Hematopoietic multipotent progenitor cell treated with erythropoietin and hydrocortisone succinate and interleukin-3 and kit ligand, for 8 days (in vitro differentiated cells): ENCODE measurements around the gene VARS2.

Experiments used
- DNase-seq: peaks from one replicate; pipeline ENCODE4 v3.0.0-alpha.2; 2015

The VARS2 gene

GRCh38 chr6:30884521-30885480 is 29.2 kb upstream of the VARS2 start:
- DNase-seq, result peak; percentile 12

DNA sequence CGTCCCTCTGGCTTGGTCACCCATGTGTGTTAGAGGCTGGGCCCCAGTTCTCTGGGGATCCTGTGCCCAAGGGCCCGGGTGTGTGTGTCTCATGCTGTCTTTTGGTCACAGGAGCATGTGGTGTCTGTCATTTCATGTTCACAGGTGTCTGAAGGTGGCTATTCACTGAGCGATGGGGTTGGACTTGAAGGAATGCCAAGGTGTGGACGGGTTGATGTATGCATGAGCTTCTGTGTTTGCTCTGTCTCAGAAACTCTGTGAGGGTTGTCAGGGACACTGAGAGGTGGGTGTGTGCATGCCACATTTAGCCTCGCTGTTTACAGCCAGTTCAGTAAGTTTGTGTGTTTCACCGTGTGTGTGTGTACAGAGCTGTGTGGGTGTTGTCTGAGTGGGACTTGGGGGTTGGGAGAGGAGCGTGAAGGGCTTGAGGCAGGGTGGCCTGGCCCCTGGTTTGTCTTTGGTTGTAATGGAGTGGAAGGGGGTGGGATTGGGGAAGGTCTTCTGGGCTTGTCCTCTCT is 28.5 kb upstream of the VARS2 start:
- no peak for DNase-seq

DNA sequence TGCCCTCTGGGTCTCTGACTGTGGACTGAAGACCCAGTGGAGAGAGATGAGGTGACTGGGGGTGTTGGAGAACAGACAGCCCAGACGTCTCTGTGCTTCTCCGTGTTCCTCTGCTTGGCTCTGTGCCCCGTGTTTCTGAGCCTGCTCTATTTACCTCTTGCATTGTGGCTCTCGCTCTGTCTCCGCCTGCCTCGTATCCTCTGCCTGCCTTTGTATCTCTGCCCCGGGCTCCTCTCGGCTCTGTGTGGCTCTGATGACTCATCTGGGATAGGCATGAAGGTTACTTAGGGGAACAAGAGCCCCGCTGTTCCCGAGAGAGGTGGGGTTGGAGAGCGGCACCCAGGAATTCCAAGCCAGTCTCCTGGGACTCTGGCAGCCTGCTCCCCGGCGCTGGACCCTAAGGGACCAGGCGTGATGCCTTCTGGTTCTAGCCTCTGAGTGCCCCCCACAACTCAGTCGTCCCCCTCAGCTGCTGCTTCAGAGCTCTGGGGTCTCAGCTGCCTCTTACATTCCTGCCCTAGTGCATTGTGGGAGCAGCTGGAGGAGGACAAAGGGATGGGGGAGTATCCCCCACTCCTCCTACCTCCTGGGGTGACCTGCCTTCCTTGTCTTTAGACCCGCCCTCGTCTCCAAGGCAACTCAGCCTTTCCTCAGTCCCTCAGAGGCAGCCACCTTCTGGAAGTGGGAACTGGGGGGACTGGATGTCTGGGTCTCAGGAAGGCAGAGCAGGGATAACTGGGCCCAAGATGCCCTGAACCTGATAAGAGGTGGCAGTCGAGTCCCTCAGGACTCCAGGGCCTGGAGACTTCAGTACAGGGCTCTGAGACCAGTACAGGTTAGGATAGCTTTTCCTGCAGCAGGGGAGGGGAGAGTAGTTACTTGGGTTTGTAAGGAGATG is 27.8 kb upstream of the VARS2 start:
- DNase-seq, result no peak

GRCh38 chr6:30886897-30887255 is 27.2 kb upstream of the VARS2 start:
- DNase-seq, result no peak

DNA sequence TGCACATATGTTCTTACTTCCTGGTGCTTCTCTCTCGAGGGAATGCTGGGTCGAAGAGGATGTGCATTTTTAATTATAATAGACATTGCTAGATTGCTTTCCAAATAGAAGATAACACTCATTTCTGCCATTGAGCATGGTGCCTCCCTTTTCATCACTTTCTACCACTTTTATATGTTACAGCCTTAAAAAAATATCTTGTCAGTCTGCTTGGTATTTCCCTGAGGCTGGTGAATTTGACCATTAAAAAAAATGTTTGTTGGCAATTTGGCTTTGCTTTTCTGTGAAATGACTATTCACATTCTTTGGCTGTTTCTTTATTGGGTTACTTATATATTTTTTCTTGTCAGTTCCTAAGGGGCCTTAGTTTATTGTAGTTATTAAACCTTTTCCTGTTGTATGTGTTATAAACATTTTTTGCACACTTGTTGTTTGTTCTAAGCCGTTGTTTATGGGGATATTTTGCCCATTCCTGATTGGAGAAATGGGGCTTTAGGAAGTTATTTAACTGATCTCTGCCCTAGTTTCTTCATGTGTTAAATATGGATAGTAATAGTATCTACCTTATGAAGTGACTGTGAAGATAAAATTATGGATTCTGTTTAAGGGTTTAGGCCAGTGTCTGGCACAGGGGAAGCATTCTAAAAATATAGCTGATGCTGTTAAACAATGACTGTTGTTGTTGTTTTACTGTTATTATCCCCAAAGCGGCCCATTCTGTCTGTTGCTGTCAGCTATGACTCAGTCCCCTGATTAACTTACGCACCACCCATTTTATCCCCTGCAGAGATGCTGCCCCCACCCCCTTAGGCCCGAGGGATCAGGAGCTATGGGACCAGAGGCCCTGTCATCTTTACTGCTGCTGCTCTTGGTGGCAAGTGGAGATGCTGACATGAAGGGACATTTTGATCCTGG is 25.9 kb upstream of the VARS2 start:
- DNase-seq, result no peak

DNA sequence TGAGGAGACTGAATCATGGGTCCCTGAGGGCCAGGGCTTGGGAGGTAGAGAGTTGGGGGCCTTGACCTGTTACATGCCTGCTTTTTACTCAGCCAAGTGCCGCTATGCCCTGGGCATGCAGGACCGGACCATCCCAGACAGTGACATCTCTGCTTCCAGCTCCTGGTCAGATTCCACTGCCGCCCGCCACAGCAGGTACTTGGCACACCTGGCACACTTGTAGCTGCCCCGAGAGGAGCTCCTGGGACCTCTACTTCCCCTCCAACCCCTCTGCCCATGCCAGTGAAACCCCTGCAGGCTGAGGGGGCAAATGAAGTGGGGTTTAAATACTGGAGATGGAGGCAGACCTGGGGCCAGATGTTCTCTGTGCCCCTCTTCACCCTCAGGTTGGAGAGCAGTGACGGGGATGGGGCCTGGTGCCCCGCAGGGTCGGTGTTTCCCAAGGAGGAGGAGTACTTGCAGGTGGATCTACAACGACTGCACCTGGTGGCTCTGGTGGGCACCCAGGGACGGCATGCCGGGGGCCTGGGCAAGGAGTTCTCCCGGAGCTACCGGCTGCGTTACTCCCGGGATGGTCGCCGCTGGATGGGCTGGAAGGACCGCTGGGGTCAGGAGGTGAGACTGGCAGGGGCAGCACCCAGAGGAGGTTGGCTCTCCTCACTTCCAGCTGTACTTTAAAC is 25.1 kb upstream of the VARS2 start:
- DNase-seq, result no peak

GRCh38 chr6:30889496-30889885 is 24.5 kb upstream of the VARS2 start:
- DNase-seq, result no peak

- DNase-seq, result no peak
Observed at GRCh38 chr6:30889921-30890645, 24.0 kb upstream of the VARS2 start.

DNA sequence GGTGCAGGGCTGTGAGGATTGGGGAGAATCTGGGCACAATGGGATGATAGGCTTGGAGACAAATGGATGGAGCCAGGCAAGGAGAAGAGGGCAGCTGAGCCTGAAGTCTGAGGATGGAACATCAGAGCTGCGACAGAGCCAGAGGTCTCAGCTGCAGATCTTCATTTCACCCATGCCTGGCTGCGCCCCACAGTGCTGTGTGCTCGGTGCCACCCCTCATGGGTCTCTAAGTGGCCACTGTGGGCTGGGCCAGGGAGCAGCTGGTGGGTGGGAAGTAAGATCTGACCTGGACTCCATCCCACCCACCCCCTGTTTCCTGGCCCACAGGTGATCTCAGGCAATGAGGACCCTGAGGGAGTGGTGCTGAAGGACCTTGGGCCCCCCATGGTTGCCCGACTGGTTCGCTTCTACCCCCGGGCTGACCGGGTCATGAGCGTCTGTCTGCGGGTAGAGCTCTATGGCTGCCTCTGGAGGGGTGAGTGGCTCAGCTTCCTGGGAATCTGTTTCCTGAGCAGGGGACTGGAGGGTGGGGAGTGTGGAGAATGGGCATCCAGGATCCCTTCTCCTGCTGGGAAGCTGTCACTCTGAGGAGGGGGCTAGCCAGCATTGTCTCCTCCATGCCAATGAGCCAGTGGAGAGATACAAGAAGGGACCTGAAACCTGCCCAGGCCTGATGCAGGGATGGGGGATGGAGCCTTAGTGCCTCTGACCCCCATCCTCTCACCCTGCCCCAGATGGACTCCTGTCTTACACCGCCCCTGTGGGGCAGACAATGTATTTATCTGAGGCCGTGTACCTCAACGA is 23.2 kb upstream of the VARS2 start:
- DNase-seq, result no peak

GRCh38 chr6:30891450-30891723 is 22.7 kb upstream of the VARS2 start:
- no peak for DNase-seq

DNA sequence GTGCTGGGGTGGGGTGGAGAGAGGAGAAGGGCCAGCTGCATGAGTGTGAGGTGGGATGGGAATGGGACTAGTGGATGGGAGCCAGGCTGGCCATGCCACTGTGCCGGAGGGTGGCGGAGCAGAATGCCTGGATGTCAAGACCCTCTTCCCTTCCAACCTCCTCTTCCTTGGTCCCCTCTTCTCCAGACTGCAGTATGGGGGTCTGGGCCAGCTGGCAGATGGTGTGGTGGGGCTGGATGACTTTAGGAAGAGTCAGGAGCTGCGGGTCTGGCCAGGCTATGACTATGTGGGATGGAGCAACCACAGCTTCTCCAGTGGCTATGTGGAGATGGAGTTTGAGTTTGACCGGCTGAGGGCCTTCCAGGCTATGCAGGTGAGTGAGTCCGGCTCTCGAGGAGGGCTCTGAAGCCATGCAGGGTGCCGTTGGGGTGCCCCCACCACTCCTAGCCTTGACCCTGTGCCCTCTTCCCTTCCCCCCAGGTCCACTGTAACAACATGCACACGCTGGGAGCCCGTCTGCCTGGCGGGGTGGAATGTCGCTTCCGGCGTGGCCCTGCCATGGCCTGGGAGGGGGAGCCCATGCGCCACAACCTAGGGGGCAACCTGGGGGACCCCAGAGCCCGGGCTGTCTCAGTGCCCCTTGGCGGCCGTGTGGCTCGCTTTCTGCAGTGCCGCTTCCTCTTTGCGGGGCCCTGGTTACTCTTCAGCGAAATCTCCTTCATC is 22.1 kb upstream of the VARS2 start:
- DNase-seq, result no peak

- no peak for DNase-seq
Observed at GRCh38 chr6:30893001-30893591, 20.9 kb upstream of the VARS2 start.

GRCh38 chr6:30893666-30894065 is 20.4 kb upstream of the VARS2 start:
- DNase-seq, result no peak

DNA sequence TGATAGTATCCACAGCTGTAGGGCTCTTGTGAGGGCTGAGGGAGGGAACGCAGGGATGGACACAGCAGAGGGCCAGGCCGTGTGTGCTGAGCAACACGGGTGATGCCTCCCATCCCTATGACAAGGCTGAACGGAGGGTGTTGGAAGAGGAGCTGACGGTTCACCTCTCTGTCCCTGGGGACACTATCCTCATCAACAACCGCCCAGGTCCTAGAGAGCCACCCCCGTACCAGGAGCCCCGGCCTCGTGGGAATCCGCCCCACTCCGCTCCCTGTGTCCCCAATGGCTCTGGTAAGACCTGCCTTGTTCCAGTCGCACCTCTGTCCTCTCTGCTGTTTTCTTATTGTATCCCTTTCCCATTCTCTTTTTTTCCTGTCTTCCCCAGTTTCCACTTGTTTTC is 19.7 kb upstream of the VARS2 start:
- DNase-seq, result no peak

- DNase-seq, result no peak
Observed at GRCh38 chr6:30894935-30895334, 19.1 kb upstream of the VARS2 start.

DNA sequence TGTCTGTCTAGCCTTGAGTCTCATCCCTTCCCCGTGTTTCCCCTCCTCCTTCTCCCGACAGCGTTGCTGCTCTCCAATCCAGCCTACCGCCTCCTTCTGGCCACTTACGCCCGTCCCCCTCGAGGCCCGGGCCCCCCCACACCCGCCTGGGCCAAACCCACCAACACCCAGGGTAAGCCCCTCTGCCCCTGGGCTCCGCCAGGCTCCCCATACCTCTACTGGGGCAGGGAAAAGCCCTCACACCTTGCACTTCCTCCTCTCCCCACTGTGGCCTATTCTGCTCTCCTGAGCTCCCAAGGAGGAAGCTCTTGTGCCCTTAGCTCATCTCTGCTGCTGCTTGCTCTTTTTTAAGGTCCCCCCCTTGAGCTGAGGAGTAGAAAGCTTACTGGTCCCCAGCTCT is 18.7 kb upstream of the VARS2 start:
- DNase-seq, result no peak

GRCh38 chr6:30896541-30896940 is 17.5 kb upstream of the VARS2 start:
- DNase-seq, result no peak

GRCh38 chr6:30897882-30898281 is 16.2 kb upstream of the VARS2 start:
- no peak for DNase-seq

GRCh38 chr6:30898750-30899360 is 15.2 kb upstream of the VARS2 start:
- no peak for DNase-seq
